Airway epithelial cell (primary cell): ENCODE measurements around the gene REEP5. TPM values are rescaled to one million over a fixed set of nuclear protein-coding genes. Genes with fewer than 3 reads are reported as not detected.

Source experiments
- total RNA-seq: library from RNA; depleted of rRNA; stranded (reverse); fragments of >200 nt; gene quantifications from 2 replicates; pipeline ENCODE4 v1.2.3, GENCODE V29; 2015

The REEP5 gene
- 55.0 and 63.3 TPM in 2 replicates for total RNA-seq

DNA sequence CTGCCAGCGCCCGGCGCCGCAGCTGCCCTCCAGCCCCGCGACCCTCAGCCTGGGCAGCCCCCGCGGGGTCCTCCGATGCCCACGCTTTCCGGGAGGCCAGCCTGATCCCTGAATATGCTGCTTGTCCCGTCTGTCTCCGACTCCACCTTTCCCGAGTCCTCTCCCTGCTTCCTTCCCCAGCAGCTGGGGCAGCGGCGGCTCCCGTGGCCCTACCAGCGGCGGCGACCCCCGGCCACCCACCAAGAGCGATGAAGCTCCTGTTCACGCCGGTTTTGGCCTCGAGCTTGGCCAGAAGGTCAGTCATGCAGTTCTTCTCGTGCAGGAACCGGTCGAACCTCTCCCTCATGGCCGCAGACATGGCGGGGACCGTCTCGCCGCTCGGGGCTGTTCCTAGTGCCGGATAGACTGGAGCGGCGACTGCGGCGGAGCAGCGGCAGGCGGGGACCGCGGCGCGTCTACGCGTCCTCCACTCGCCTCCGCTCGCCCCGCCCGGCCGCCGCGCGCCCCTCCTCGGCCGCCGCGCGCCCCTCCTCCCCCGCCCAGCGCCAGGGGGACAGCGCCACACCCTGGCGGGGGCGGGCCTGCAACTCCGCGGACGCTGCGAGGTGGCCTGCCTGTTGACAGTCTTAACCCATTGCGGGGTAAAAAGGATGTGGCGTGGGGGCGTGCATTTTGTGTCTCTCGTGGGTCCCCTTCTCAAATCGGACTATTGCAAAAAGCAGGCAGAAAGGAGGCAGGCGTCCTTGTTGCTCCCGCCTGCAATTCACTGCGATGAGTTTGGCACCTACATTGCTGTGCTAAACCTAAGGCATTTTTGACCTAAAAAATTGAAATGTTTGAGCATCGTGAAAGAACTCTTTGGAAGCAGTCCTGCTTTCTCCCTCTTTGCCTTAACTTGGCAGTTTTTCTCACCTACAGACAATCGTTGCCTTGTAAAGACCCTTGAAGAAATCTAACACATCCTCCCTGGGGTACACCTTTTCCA is at the start of gene REEP5:
REEP5 (minus strand) TSS at position 395 of the 985 bp plus-strand sequence; CDS start at position 358, 37 bp downstream.

GRCh38 chr5:112860929-112861637 is 60.9 kb downstream of the REEP5 start, which contains the start of gene SRP19:
Gene SRP19 (plus strand): TSS chr5:112861287. CDS start chr5:112861377, 90 bp downstream.

Other genes with a start within 250 kb of the REEP5 start
- 27.3 and 36.0 TPM in 2 replicates for gene APC, start 184.3 kb downstream of the REEP5 start, total RNA-seq
- 67.2 and 81.3 TPM in 2 replicates for gene SRP19, start 60.9 kb downstream of the REEP5 start, total RNA-seq
- gene DCP2, start 54.6 kb upstream of the REEP5 start, total RNA-seq: 16.3 and 50.9 TPM in 2 replicates